Spleen (tissue), 7 donors: ENCODE measurements around the gene SSBP3.

Source experiments
- CTCF ChIP-seq, 11 experiments: fragments of 200-600 bp in 7 of 11; fragments of 450-650 bp in 4 of 11; sonication (generic) in 4 of 11; IDR thresholded peaks in 8 of 11; conservative IDR thresholded peaks in 3 of 11; 1 replicate in 7 of 11; 2 replicates in 4 of 11; pipeline versions ENCODE4 v1.4.0 to v1.8.0; 2016 to 2021; ENCODE audit warnings: antibody characterized with exemption in 11 of 11, inconsistent platforms in 4 of 11, mild to moderate bottlenecking in 1 of 11
- POLR2A ChIP-seq, 3 donors: fragments of 450-650 bp; IDR thresholded peaks; one replicate each; pipeline ENCODE4 v1.5.1; 2017; ENCODE audit warnings: antibody characterized with exemption in 3 of 3, mild to moderate bottlenecking in 1 of 3
- POLR2AphosphoS5 ChIP-seq, 3 donors: sonication (generic); formaldehyde crosslinking; IDR thresholded peaks; one replicate each; pipeline ENCODE4 v1.5.1; 2017; ENCODE audit warnings: antibody characterized with exemption in 3 of 3
- donor health status: DM: no; HTN: no; CAD: no; lungs with moderate emphysema.
- donor health status: DM: no; HTN: no; CAD: no.
- donor health status: DM: no; HTN: no; CAD: no.

GRCh38 chr1:54298284-54299033 lies 107.7 kb downstream of the SSBP3 start:
- no peak for TF ChIP-seq CTCF (IDR thresholded peaks at IDR 0.05 in 8 of 11, conservative IDR thresholded peaks at IDR 0.05 in 3 of 11)
- TF ChIP-seq POLR2A (IDR thresholded peaks at IDR 0.05) = no peak
- no peak for TF ChIP-seq POLR2AphosphoS5 (IDR thresholded peaks at IDR 0.05)
